GM12872 (cell line): ENCODE results near the gene MED31.

ENCODE experiments used
- TF ChIP-seq, protein P1 (sequence below): IDR thresholded peaks from 3 replicates; pipeline ENCODE4 v1.5.1; 2011; ENCODE audit warnings: low read depth, mild to moderate bottlenecking, low read length, moderate library complexity; ENCODE audit not compliant: insufficient read depth

Gene MED31

GRCh38 chr17:6676802-6677157 is 25.4 kb upstream of the MED31 start:
- TF ChIP-seq, protein P1, sequence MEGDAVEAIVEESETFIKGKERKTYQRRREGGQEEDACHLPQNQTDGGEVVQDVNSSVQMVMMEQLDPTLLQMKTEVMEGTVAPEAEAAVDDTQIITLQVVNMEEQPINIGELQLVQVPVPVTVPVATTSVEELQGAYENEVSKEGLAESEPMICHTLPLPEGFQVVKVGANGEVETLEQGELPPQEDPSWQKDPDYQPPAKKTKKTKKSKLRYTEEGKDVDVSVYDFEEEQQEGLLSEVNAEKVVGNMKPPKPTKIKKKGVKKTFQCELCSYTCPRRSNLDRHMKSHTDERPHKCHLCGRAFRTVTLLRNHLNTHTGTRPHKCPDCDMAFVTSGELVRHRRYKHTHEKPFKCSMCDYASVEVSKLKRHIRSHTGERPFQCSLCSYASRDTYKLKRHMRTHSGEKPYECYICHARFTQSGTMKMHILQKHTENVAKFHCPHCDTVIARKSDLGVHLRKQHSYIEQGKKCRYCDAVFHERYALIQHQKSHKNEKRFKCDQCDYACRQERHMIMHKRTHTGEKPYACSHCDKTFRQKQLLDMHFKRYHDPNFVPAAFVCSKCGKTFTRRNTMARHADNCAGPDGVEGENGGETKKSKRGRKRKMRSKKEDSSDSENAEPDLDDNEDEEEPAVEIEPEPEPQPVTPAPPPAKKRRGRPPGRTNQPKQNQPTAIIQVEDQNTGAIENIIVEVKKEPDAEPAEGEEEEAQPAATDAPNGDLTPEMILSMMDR: no peak

DNA sequence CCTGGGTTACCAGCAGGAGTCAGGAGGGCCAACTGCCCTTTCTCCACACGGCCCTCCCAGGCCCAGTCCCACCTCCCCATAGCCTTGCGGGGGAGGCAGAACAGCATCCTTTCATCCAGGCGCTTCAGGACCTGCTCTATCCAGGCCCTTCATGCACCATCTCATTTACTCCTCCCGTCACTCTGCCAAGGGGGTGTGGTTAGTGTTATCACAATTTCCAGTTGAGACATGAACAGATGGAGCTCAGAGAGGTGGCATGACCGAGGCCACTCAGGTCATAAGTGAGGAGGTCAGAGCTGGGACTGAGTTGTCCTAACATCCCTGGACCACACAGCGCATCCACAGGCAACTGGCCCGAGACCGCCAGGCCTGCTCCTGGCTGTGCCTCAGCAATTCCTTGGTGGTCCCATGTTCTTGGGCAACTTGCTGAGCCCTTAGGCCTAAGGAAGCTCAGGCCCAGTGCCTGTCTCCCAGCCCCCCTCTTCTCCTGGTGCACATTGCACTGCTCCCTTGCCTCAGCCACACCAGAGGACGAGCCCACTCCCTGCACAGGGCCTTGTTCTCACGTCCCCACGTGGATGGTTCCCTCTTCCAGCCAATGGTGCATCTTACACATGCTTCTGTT is 23.9 kb upstream of the MED31 start:
- TF ChIP-seq, protein P1: no peak

DNA sequence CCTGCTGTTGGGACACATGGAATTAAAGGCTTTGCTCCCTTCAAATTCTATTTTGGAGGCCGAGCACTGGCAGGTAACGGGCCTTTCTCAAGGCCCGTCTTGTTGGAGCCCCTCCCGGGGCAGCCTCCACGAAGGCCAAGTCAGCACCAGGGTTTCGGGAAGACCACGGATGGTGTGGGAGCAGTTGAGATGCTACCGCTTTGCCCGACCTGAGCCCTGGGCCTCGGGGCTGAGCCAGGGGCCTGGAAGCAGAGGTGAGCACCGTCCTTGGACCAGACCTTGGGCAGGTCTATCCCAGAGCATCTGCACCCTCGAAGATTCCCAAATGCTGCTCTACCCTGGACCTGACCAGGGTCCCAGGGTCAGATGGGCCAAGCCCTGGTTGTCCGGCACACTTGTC is 23.2 kb upstream of the MED31 start:
- TF ChIP-seq, protein P1: no peak

GRCh38 chr17:6671431-6671830 is 20.0 kb upstream of the MED31 start:
- TF ChIP-seq, protein P1: no peak

DNA sequence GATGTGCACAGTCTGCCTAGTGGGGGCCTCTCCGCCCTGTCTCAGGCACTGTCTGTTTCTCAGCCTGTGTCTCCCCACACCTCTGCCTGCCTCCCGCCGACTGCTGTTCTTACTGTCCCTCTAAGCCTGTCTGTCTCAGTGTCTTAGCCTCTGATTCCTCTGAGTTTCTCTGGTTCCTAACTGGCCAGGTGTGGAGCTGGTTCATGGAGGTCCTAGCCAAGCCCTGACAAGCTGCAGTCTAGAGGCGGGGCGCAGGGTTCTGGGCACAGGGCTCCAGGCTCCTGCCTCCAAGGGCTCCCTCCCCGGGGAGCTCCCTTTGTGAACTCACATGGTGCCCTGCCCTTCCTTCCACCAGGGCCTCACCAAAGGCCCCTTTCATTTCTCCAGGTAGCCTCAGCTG is 19.6 kb upstream of the MED31 start:
- TF ChIP-seq, protein P1: no peak

GRCh38 chr17:6670571-6670970 is 19.2 kb upstream of the MED31 start:
- TF ChIP-seq, protein P1: no peak

DNA sequence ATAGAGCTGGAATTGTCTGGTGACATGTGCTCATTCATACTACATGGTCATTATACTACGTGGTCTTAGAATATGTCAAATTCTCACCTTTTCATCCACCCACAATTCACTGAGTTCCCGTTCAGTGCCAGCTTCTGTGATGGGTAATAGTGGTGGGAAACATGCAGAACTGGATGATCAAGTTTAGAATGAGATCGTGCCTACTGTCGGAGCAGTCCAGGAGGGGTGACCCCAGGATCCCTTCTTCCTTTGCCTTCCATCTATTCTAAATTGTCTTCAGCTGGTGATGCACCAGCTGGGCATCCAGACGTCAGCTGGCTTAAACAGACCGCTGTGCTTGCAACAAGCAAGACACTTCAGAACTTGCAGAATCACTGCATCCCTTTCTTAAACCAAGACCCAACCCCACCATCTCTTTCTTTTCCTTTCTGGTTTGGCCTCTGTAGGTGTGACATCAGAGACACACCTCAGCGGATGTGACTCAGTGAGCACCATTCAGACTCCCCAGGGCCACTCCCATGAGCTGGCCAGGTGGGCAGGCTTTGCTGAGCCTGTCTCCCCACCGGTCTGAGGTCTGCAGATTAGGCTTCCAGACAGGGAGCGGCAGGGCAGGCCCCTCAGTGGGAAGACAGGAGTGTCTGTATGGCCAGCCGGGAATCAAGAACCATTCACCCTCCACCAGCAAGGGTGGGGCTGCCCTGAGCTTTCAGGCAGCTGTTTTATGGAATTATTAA is 18.2 kb upstream of the MED31 start:
- TF ChIP-seq, protein P1: no peak
